ENCODE measurements around the gene LAMC2.
"Not testable (repeated sequence)": the region's sequence is repeated elsewhere in the genome, so short reads cannot be mapped to it uniquely, and the experiment has no call there.

Gene LAMC2

GRCh38 chr1:183185941-183186490, at the start of gene LAMC2:
Gene LAMC2 (plus strand): TSS chr1:183186264. CDS start chr1:183186353, 89 bp downstream.
- peak; percentile 87 for DNase-seq

- DNase-seq: no peak
These were observed 48.3 kb upstream of the LAMC2 start for GRCh38 chr1:183137782-183138181.

GRCh38 chr1:183138301-183138700, 47.8 kb upstream of the LAMC2 start:
- no peak for DNase-seq

- no peak for DNase-seq
These were observed 46.7 kb upstream of the LAMC2 start for GRCh38 chr1:183139281-183139942.

- no peak for DNase-seq
These were observed 45.4 kb upstream of the LAMC2 start for GRCh38 chr1:183140633-183141032.

GRCh38 chr1:183142171-183142570, 43.9 kb upstream of the LAMC2 start:
- DNase-seq: peak; percentile 62

GRCh38 chr1:183143576-183144315, 42.3 kb upstream of the LAMC2 start:
- no peak for DNase-seq

- no peak for DNase-seq
These were observed 41.3 kb upstream of the LAMC2 start for GRCh38 chr1:183144752-183145151.

- DNase-seq: no peak
These were observed 38.3 kb upstream of the LAMC2 start for GRCh38 chr1:183147735-183148134.

GRCh38 chr1:183148599-183148998, 37.5 kb upstream of the LAMC2 start:
- DNase-seq: no peak

GRCh38 chr1:183149273-183149672, 36.8 kb upstream of the LAMC2 start:
- DNase-seq: no peak

- not testable (repeated sequence) for DNase-seq
These were observed 36.0 kb upstream of the LAMC2 start for GRCh38 chr1:183150032-183150431.

- DNase-seq: no peak
These were observed 35.6 kb upstream of the LAMC2 start for GRCh38 chr1:183150445-183150844.

GRCh38 chr1:183152180-183152579, 33.9 kb upstream of the LAMC2 start:
- DNase-seq: no peak

GRCh38 chr1:183155939-183156338, 30.1 kb upstream of the LAMC2 start:
- DNase-seq: no peak

GRCh38 chr1:183159960-183160359, 26.1 kb upstream of the LAMC2 start:
- DNase-seq: peak; percentile 71

- DNase-seq: no peak
These were observed 24.7 kb upstream of the LAMC2 start for GRCh38 chr1:183161391-183161790.

- no peak for DNase-seq
These were observed 22.7 kb upstream of the LAMC2 start for GRCh38 chr1:183163316-183163715.

GRCh38 chr1:183164340-183164739, 21.7 kb upstream of the LAMC2 start:
- no peak for DNase-seq

- DNase-seq: no peak
These were observed 21.1 kb upstream of the LAMC2 start for GRCh38 chr1:183164963-183165362.

- DNase-seq: no peak
These were observed 20.6 kb upstream of the LAMC2 start for GRCh38 chr1:183165456-183165855.

GRCh38 chr1:183166454-183166853, 19.6 kb upstream of the LAMC2 start:
- no peak for DNase-seq

GRCh38 chr1:183167676-183168075, 18.4 kb upstream of the LAMC2 start:
- DNase-seq: no peak

GRCh38 chr1:183168308-183168707, 17.8 kb upstream of the LAMC2 start:
- DNase-seq: no peak
